NT2/D1 (cell line): Measurements from ENCODE around the gene CASP8.

Source experiments
- DNase-seq: peaks from one replicate; pipeline ENCODE4 v3.0.0-alpha.2; 2011; ENCODE audit warnings: low read depth, low spot score
- H3K27me3 ChIP-seq: 2 replicates; pipeline ENCODE4 v1.6.0; 2011; ENCODE audit warnings: mild to moderate bottlenecking; ENCODE audit not compliant: insufficient read length, insufficient read depth
- H3K36me3 ChIP-seq: 2 replicates; pipeline ENCODE4 v1.6.1; 2011; ENCODE audit warnings: mild to moderate bottlenecking, low read length, mixed read lengths; ENCODE audit not compliant: insufficient read depth, insufficient read length
- H3K4me1 ChIP-seq: 2 replicates; pipeline ENCODE4 v1.5.1; 2011; ENCODE audit not compliant: insufficient read depth, insufficient read length
- H3K4me3 ChIP-seq: 2 replicates; pipeline ENCODE4 v1.5.1; 2011; ENCODE audit warnings: low read depth; ENCODE audit not compliant: insufficient read length
- H3K9ac ChIP-seq: 2 replicates; pipeline ENCODE4 v1.6.0; 2011; ENCODE audit warnings: low read depth; ENCODE audit not compliant: insufficient read length
- H3K9me3 ChIP-seq: 2 replicates; pipeline ENCODE4 v1.5.1; 2011; ENCODE audit warnings: mild to moderate bottlenecking, low read length; ENCODE audit not compliant: insufficient read depth
- SUZ12 ChIP-seq: IDR thresholded peaks from 2 replicates; pipeline ENCODE4 v1.6.1; 2011; ENCODE audit not compliant: insufficient read length, insufficient read depth; ENCODE audit errors: extremely low read depth
- YY1 ChIP-seq: IDR thresholded peaks from 2 replicates; pipeline ENCODE4 v1.6.1; 2011; ENCODE audit not compliant: insufficient read length, insufficient read depth
- ZNF274 ChIP-seq: IDR thresholded peaks from 2 replicates; pipeline ENCODE4 v1.6.1; 2011; ENCODE audit warnings: mild to moderate bottlenecking, low read depth, low read length

Gene CASP8

DNA sequence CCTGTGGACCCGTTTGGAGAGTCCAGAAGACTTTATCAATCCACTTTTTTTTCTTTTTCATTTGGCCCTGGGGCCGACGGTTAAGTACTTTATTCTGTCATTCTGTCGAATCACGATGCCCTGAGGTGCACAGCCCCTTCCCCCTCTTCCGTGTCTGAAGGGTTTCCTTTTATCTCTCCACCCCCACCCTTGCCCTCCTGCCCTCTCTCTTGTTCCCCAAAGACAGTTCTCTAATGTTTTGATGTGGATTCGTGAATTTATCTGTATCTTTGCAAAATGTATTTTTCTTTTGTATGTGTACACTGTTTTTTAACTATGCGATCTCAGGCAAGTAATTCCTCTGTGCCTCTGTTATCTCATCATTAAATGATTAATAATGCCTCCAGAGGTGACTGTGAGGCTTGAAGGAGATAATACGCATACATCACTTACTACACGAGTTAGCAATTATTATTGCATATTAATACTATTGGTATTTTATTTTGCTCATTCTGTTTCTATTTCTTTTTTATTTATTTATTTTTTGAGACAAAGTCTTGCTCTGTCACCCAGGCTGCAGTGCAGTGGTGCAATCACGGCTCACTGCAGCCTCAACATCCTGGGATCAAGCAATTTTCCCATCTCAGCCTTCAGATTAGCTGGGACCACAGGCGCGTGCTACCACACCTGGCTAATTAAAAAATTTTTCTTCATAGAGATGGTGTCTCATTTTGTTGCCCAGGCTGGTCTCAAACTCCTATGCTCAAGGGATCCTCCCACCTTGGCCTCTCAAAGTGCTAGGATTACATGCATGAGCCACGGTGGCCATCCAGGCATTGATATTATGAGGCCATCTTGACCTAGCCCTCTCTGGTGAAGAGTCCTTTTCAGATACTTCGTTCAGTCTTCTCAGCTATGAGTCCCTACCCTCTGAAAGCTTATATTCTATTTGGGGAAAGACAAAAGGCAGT, 1.4 kb upstream of the CASP8 start:
- Histone ChIP-seq H3K9me3 (no peaks in the 10 kb centered on the region), H3K36me3 (peaks cover 3% of the 10 kb centered on the region), H3K27me3 (no peaks in the 10 kb centered on the region), H3K4me1 (peaks cover 8% of the 10 kb centered on the region), H3K4me3 (peak overlapping the region; percentile 68), H3K9ac (peak overlapping the region; percentile 84)
- DNase-seq: no peak
- TF ChIP-seq SUZ12 (no peak), YY1 (no peak), ZNF274 (no peak)

DNA sequence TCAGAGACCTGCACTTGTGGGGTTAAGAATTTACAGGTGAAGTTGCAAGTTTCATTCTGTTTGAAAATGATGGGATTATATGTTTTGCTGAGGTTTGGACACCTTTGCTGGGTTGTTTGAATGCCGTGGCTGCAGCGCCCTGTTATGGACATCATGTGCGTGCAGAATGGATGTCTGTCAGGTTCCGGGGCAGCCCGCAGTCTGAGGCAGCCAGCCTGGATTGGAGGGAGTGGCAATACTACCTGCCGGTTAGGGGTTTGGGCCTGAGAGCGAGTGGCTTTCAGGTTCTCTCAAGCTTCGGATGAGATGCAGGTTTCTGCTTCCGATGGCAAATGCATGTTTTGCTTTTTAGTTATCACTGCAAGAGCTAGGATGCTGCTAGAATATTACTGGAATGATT, 1.1 kb downstream of the CASP8 start:
- TF ChIP-seq SUZ12 (no peak), ZNF274 (no peak), YY1 (no peak)
- peaks cover 5% of the 10 kb centered on the region for H3K4me1 ChIP-seq
- H3K9ac ChIP-seq: no peak overlapping the region
- H3K9me3 ChIP-seq: no peaks in the 10 kb centered on the region
- no peak overlapping the region for H3K4me3 ChIP-seq
- H3K36me3 ChIP-seq: peaks cover 5% of the 10 kb centered on the region
- H3K27me3 ChIP-seq: no peaks in the 10 kb centered on the region
- no peak for DNase-seq

DNA sequence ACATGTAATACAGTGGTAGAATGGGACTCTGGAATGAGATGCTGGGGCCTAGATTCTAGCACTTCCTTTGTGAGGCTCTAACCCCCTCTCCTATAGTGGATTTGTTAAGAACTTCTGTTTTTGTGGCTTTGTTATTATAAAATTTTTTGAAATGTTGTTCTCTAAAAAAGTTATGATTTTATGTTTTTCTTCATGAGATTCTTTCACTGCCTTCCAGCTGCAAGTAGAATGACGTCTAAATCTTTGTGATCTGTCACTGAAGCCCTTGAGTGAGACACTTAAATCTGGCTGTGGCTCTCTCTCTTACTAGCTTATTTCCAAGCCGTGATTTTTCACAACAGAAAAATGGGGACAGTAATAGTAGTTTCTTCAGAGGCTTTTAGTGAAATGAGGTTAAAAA, 1.6 kb downstream of the CASP8 start:
- Histone ChIP-seq H3K9me3 (no peaks in the 10 kb centered on the region), H3K27me3 (no peaks in the 10 kb centered on the region), H3K4me3 (no peak overlapping the region), H3K9ac (no peak overlapping the region), H3K4me1 (peaks cover 5% of the 10 kb centered on the region), H3K36me3 (peaks cover 9% of the 10 kb centered on the region)
- DNase-seq: no peak
- TF ChIP-seq ZNF274 (no peak), SUZ12 (no peak), YY1 (no peak)

DNA sequence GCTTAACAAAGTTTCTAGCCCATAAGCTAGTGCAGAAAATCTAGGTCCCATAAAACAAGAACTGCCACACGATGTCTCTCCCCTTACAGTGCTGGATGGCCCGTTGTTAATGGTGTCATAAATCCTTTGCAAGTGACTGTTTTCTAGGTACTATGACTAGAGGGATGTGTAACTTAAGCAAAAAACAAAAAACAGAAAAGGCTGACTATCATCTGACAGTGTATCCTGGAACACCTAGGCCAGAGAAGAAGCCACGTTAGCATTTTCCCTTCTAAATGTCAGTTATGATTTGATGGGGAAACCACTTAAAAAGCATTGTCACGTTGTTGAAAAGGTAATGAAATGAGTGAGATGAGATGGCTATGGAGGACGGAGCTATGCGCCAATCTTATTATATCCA, 2.4 kb downstream of the CASP8 start:
- Histone ChIP-seq H3K9me3 (no peaks in the 10 kb centered on the region), H3K36me3 (peaks cover 16% of the 10 kb centered on the region), H3K4me1 (peaks cover 5% of the 10 kb centered on the region), H3K4me3 (no peak overlapping the region), H3K9ac (no peak overlapping the region), H3K27me3 (no peaks in the 10 kb centered on the region)
- no peak for TF ChIP-seq YY1
- TF ChIP-seq SUZ12: no peak
- TF ChIP-seq ZNF274: no peak
- DNase-seq: no peak

DNA sequence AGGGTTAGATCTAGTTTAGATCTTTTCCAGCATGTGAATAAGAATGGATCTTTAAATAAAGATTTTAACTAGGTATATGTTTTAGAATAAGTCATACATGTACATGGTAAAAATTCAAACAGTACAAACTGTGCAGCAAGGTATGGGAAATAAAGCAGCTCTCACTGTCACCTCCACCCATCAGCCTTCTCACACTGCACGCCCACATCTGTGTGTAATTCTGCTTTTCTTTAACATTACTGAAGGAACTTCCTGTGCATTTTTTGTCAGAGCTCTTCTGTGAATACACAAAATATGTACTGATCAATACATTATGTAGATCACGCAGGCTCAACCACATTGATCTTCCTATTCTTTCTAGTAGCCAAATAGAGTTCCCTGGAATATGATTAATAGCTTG, 3.4 kb downstream of the CASP8 start:
- Histone ChIP-seq H3K4me3 (no peak overlapping the region), H3K9ac (no peak overlapping the region), H3K9me3 (no peaks in the 10 kb centered on the region), H3K27me3 (no peaks in the 10 kb centered on the region), H3K4me1 (peaks cover 5% of the 10 kb centered on the region), H3K36me3 (peaks cover 19% of the 10 kb centered on the region)
- TF ChIP-seq YY1: no peak
- TF ChIP-seq ZNF274: no peak
- TF ChIP-seq SUZ12: no peak
- DNase-seq: no peak

DNA sequence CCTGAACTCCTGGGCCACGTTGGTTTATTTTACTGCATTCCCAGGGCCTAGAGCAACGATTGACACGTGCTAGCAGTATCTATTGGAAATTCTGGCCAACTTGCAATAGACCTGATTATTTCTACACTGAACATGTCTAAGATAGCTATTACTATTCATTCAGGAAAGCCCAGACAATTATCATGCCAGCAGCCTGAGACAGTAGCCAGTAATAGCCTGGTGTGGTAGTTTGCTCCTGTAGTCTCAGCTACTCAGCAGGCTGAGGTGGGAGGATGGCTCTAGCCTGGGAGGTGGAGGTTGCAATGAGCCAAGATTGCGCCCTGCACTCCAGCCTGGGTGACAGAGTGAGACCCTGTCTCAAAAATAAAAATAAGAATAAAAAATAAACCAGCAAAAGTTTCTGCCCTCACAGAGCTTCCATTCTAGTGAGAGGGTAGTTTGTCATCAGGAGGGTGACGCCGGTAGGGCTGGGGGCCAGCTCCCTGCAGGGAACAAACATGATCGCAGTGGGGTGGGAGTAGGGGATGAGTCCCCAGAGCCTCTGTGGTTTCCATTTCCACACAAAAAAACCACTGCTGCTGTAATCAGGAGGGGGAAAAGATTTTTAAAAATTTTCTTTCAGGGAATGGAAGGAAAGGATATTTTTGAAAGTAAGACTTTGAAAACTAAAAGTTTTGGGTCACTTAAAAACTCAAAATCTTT, 4.3 kb downstream of the CASP8 start:
- DNase-seq: no peak
- H3K36me3 ChIP-seq: peaks cover 26% of the 10 kb centered on the region
- no peak overlapping the region for H3K9ac ChIP-seq
- H3K4me3 ChIP-seq: no peak overlapping the region
- TF ChIP-seq SUZ12: no peak
- no peak for TF ChIP-seq ZNF274
- TF ChIP-seq YY1: no peak
- no peaks in the 10 kb centered on the region for H3K9me3 ChIP-seq
- H3K27me3 ChIP-seq: no peaks in the 10 kb centered on the region
- peaks cover 5% of the 10 kb centered on the region for H3K4me1 ChIP-seq

DNA sequence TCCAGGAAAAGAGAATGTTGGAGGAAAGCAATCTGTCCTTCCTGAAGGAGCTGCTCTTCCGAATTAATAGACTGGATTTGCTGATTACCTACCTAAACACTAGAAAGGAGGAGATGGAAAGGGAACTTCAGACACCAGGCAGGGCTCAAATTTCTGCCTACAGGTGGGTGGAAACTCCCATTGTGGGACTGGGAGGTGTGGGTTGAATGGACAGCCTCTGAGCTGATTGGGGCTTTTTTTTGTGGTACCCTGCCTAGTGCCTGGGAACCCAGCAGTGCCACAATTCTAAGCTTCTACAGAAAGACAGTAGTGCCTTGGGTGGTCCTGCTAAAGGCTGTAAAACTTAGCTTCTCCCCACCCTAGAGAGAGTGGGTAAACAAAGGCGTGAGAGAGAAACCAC, 6.3 kb downstream of the CASP8 start:
- no peak overlapping the region for H3K9ac ChIP-seq
- TF ChIP-seq SUZ12 (no peak), ZNF274 (no peak), YY1 (no peak)

More for the DNA sequence above, 6.3 kb downstream of the CASP8 start:
- Histone ChIP-seq H3K9me3 (no peaks in the 10 kb centered on the region), H3K4me3 (no peak overlapping the region), H3K4me1 (no peaks in the 10 kb centered on the region), H3K27me3 (no peaks in the 10 kb centered on the region), H3K36me3 (peaks cover 37% of the 10 kb centered on the region)
- no peak for DNase-seq
